ENCODE measurements around the gene SAFB.

GRCh38 chr19:5673752-5674151, 50.9 kb downstream of the SAFB start:
- TF ChIP-seq CTCF (IDR thresholded peaks at IDR 0.05) (no peak), POLR2A (IDR thresholded peaks at IDR 0.05) (no peak), POLR2AphosphoS5 (IDR thresholded peaks at IDR 0.05) (no peak), EP300 (IDR thresholded peaks at IDR 0.05; ENCODE audit: low read depth) (no peak)

Data from transverse colon (tissue), 4 donors.